ENCODE measurements around the gene BMP2.

GRCh38 chr20:6735942-6736845 is 31.3 kb upstream of the BMP2 start:
- TF ChIP-seq, protein P1, sequence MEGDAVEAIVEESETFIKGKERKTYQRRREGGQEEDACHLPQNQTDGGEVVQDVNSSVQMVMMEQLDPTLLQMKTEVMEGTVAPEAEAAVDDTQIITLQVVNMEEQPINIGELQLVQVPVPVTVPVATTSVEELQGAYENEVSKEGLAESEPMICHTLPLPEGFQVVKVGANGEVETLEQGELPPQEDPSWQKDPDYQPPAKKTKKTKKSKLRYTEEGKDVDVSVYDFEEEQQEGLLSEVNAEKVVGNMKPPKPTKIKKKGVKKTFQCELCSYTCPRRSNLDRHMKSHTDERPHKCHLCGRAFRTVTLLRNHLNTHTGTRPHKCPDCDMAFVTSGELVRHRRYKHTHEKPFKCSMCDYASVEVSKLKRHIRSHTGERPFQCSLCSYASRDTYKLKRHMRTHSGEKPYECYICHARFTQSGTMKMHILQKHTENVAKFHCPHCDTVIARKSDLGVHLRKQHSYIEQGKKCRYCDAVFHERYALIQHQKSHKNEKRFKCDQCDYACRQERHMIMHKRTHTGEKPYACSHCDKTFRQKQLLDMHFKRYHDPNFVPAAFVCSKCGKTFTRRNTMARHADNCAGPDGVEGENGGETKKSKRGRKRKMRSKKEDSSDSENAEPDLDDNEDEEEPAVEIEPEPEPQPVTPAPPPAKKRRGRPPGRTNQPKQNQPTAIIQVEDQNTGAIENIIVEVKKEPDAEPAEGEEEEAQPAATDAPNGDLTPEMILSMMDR (conservative IDR thresholded peaks at IDR 0.05; ENCODE audit: low read length), result no peak
- no peak for TF ChIP-seq EZH2phosphoT487 (IDR thresholded peaks at IDR 0.05; ENCODE audit: borderline replicate concordance)

Measured in Loucy (cell line).